ENCODE data around the gene CHST6. TPM values are rescaled to one million over a fixed set of nuclear protein-coding genes. Genes with fewer than 3 reads are reported as not detected.

Gene CHST6
- total and polyA plus RNA-seq, 9 of the 15 experiments (the other 6 are each of a cell fraction or from before 2014, with no cell fraction given): 0.01 to 0.05 (median 0.02) TPM; not detected in 6

GRCh38 chr16:75471723-75472633 is 23.3 kb downstream of the CHST6 start (continued):
- TF ChIP-seq JUND (IDR thresholded peaks at IDR 0.05; ENCODE audit: borderline replicate concordance, low read depth, low read length) (peak; percentile 67; the same call in 1 of the 2 replicates), JUND (tag; IDR thresholded peaks at IDR 0.05; ENCODE audit: borderline replicate concordance, low read depth, low read length) (0 out of 3 replicates have a peak, but pooled peaks have one; percentile 33), SIRT6 (IDR thresholded peaks at IDR 0.05; ENCODE audit: low read depth, low read length) (no peak), ATF1 (CRISPR knock-in tag; IDR thresholded peaks at IDR 0.05) (no peak), ATF1 (tag; IDR thresholded peaks at IDR 0.05) (peak; percentile 36; the same call in 1 of the 2 replicates)

GRCh38 chr16:75466760-75467159 is 28.5 kb downstream of the CHST6 start:
- no peak for TF ChIP-seq ZBTB1 (CRISPR knock-in tag; IDR thresholded peaks at IDR 0.05; ENCODE audit: borderline replicate concordance, low read depth)
- TF ChIP-seq BRD4 (IDR thresholded peaks at IDR 0.05): no peak
- no peak for TF ChIP-seq SRF (CRISPR knock-in tag; IDR thresholded peaks at IDR 0.05)
- TF ChIP-seq ZMIZ1 (IDR thresholded peaks at IDR 0.05; ENCODE audit: low read depth in 2 of 2, low read length in 2 of 2): no peak
- TF ChIP-seq ZNF124 (CRISPR knock-in tag; IDR thresholded peaks at IDR 0.05): no peak
- no peak for TF ChIP-seq RBM14 (IDR thresholded peaks at IDR 0.05; ENCODE audit: borderline replicate concordance, insufficient read depth, low read depth, low read length)
- TF ChIP-seq ATF3 (IDR thresholded peaks at IDR 0.05): no peak
- TF ChIP-seq ATF3 (CRISPR knock-in tag; conservative IDR thresholded peaks at IDR 0.05): no peak
- TF ChIP-seq TCF7 (IDR thresholded peaks at IDR 0.05; ENCODE audit: borderline replicate concordance): no peak
- TF ChIP-seq SOX6 (IDR thresholded peaks at IDR 0.05): no peak
- no peak for TF ChIP-seq PTTG1 (tag; IDR thresholded peaks at IDR 0.05; ENCODE audit: low read depth)
- TF ChIP-seq ZEB2 (IDR thresholded peaks at IDR 0.05): no peak
- no peak for FAIRE-seq
- intact Hi-C loops (cut with micrococcal nuclease): no loop called here

More at GRCh38 chr16:75466760-75467159, 28.5 kb downstream of the CHST6 start:
- no peaks in the 10 kb centered on the region for H3K9me3 ChIP-seq (replicated peaks; ENCODE audit: control insufficient read depth, insufficient read depth, low read depth, low read length)
- no peak overlapping the region for H3K4me2 ChIP-seq (ENCODE audit: insufficient read depth, low read length)
- H3K36me3 ChIP-seq (ENCODE audit: control insufficient read depth, insufficient read depth, low read length): peaks cover 2% of the 10 kb centered on the region; the same call in 1 of the 3 replicates
- no peak overlapping the region for H3K9ac ChIP-seq (ENCODE audit: insufficient read depth in 1 of 2, low read depth in 2 of 2, low read length in 2 of 2)
- no peaks in the 10 kb centered on the region for H3K9me1 ChIP-seq (ENCODE audit: control insufficient read depth, insufficient read depth, low read length)
- no peak for ATAC-seq
- H3K4me3 ChIP-seq: no peak overlapping the region
- H3K4me1 ChIP-seq (replicated peaks in 1 of 2; ENCODE audit: control insufficient read depth in 2 of 2, insufficient read depth in 2 of 2, low read length in 2 of 2): peaks cover 3 to 9% of the 10 kb centered on the region in 2 experiments; a peak in 4 of 5 replicates
- ChIA-PET CTCF (ENCODE audit: low intra/inter-chr PET ratio) (interaction anchor here (0.7 kb wide), 1 partner anchor 267 kb away, joined by 3 read pairs; no protein-coding TSS in a partner anchor), POLR2A (no interaction called here)
- no peaks in the 10 kb centered on the region for H3K27me3 ChIP-seq (ENCODE audit: control insufficient read depth in 2 of 2, insufficient read depth in 2 of 2, low read length in 2 of 2)
- no peaks in the 10 kb centered on the region for H4K20me1 ChIP-seq (replicated peaks; ENCODE audit: control insufficient read depth, insufficient read depth, low read length)
- 50% methylated on average over 2 of the region's 2 CpGs for WGBS (ENCODE audit: insufficient coverage, low coverage, missing lambda C conversion rate)
- no peak overlapping the region for H3K27ac ChIP-seq (ENCODE audit: extremely low read depth, low read depth, low read length)
- no TSS peak for BruUV-seq (replicated peaks)
- no peak for DNase-seq (ENCODE audit: extremely low read depth in 1 of 4, low spot score in 3 of 4)
- in situ Hi-C loops (cut with MboI): no loop called here
- H3K79me2 ChIP-seq (ENCODE audit: control insufficient read depth, insufficient read depth, low read length): peaks cover 24% of the 10 kb centered on the region
- H2AFZ ChIP-seq (ENCODE audit: low read depth, low read length): no peak overlapping the region

Measured in K562 (cell line).